Neuronal stem cell (in vitro differentiated cells): ENCODE data around the gene ZNF883.

Experiments
- DNase-seq: peaks from one replicate; pipeline ENCODE4 v3.0.0-alpha.2; 2013; ENCODE audit warnings: low spot score
- H2AFZ ChIP-seq: one replicate; pipeline ENCODE4 v1.6.1; 2013; ENCODE audit warnings: mild to moderate bottlenecking, low read length, inconsistent platforms
- H2AK5ac ChIP-seq: 2 replicates; pipeline ENCODE4 v1.6.1; 2013; ENCODE audit warnings: low read depth, mild to moderate bottlenecking, inconsistent platforms, low read length, moderate library complexity, mixed read lengths
- H2BK120ac ChIP-seq: 2 replicates; pipeline ENCODE4 v1.6.1; 2013; ENCODE audit warnings: low read depth, mild to moderate bottlenecking, inconsistent platforms, low read length, moderate library complexity, mixed read lengths
- H2BK12ac ChIP-seq: one replicate; pipeline ENCODE4 v1.6.1; 2013; ENCODE audit warnings: low read length, inconsistent platforms
- H2BK15ac ChIP-seq: 2 replicates; pipeline ENCODE4 v1.6.1; 2013; ENCODE audit warnings: mild to moderate bottlenecking, low read length, inconsistent platforms, mixed read lengths
- H2BK5ac ChIP-seq: one replicate; pipeline ENCODE4 v1.6.1; 2013; ENCODE audit warnings: inconsistent platforms, mild to moderate bottlenecking, low read length, moderate library complexity
- H3K14ac ChIP-seq: one replicate; pipeline ENCODE4 v1.6.1; 2013; ENCODE audit warnings: low read length, inconsistent platforms
- H3K18ac ChIP-seq: 2 replicates; pipeline ENCODE4 v1.6.1; 2013; ENCODE audit warnings: low read length, inconsistent platforms
- H3K23ac ChIP-seq: 2 replicates; pipeline ENCODE4 v1.6.1; 2013; ENCODE audit warnings: low read depth, mild to moderate bottlenecking, mixed read lengths, low read length, inconsistent platforms; ENCODE audit not compliant: poor library complexity
- H3K27ac ChIP-seq: replicated peaks from 3 replicates; pipeline ENCODE4 v1.5.1; 2013; ENCODE audit warnings: low read length, inconsistent platforms
- H3K27me3 ChIP-seq, 3 experiments: 2 replicates each; pipeline ENCODE4 v1.6.1; 2013; ENCODE audit warnings: low read length in 3 of 3, mild to moderate bottlenecking in 2 of 3, inconsistent platforms in 1 of 3, low read depth in 1 of 3, mixed read lengths in 1 of 3, moderate library complexity in 1 of 3; ENCODE audit not compliant: control insufficient read depth in 3 of 3, insufficient read depth in 3 of 3
- H3K36me3 ChIP-seq, 2 donors: replicated peaks in 1 of 2; 2 replicates each; pipeline ENCODE4 v1.6.1; 2013; ENCODE audit warnings: low read length in 2 of 2; ENCODE audit not compliant: control insufficient read depth in 2 of 2, insufficient read depth in 2 of 2
- H3K4ac ChIP-seq: 2 replicates; pipeline ENCODE4 v1.6.1; 2013; ENCODE audit warnings: inconsistent platforms, mild to moderate bottlenecking, low read length, moderate library complexity
- H3K4me1 ChIP-seq, 2 donors: 1 replicate in 1 of 2; 2 replicates in 1 of 2; pipeline ENCODE4 v1.6.1; 2013; ENCODE audit warnings: low read length in 2 of 2, low read depth in 1 of 2; ENCODE audit not compliant: control insufficient read depth in 2 of 2, insufficient read depth in 1 of 2
- H3K4me2 ChIP-seq: one replicate; pipeline ENCODE4 v1.6.1; 2013; ENCODE audit warnings: mild to moderate bottlenecking, low read length, inconsistent platforms; ENCODE audit not compliant: insufficient read depth, poor library complexity, severe bottlenecking
- H3K4me3 ChIP-seq, 2 donors: 2 replicates each; pipeline ENCODE4 v1.5.1; 2013; ENCODE audit warnings: low read length in 2 of 2, mild to moderate bottlenecking in 2 of 2, inconsistent platforms in 1 of 2, moderate library complexity in 1 of 2
- H3K79me1 ChIP-seq: one replicate; pipeline ENCODE4 v1.6.1; 2013; ENCODE audit warnings: low read depth, mild to moderate bottlenecking, inconsistent platforms, low read length, moderate library complexity
- H3K9ac ChIP-seq: one replicate; pipeline ENCODE4 v1.6.1; 2013; ENCODE audit warnings: mild to moderate bottlenecking, low read depth, low read length, inconsistent platforms; ENCODE audit not compliant: poor library complexity
- H3K9me3 ChIP-seq, 2 donors: replicated peaks in 1 of 2; 2 replicates each; pipeline versions ENCODE3 to v1.6.1; 2013; ENCODE audit warnings: low read length in 2 of 2, mild to moderate bottlenecking in 2 of 2, inconsistent platforms in 1 of 2, low read depth in 1 of 2, mixed read lengths in 1 of 2, moderate library complexity in 1 of 2; ENCODE audit not compliant: control insufficient read depth in 2 of 2, insufficient read depth in 1 of 2
- H4K8ac ChIP-seq: one replicate; pipeline ENCODE4 v1.6.1; 2013; ENCODE audit warnings: low read depth, mild to moderate bottlenecking, inconsistent platforms, low read length, moderate library complexity
- H4K91ac ChIP-seq: one replicate; pipeline ENCODE4 v1.6.1; 2013; ENCODE audit warnings: low read length, low read depth, mild to moderate bottlenecking, inconsistent platforms; ENCODE audit not compliant: poor library complexity
- WGBS, 2 donors: extraction: QIAGEN DNeasy Blood & Tissue Kit; methylation state at CpG; one replicate each; pipeline ENCODE4 v1.1.7; 2013; ENCODE audit warnings: missing lambda C conversion rate in 2 of 2, mixed read lengths in 1 of 2; ENCODE audit not compliant: insufficient read length in 2 of 2, insufficient replicate concordance in 1 of 2; ENCODE audit errors: extremely low coverage in 2 of 2; 5-methylcytosine and 5-hydroxymethylcytosine counted together

The ZNF883 gene

GRCh38 chr9:113012492-113012891 is 500 bp upstream of the ZNF883 start:
- Histone ChIP-seq H2BK12ac (no peak overlapping the region), H3K9me3 (peaks cover 9 to 35% of the 10 kb centered on the region in 2 donors), H3K27me3 (no peaks in the 10 kb centered on the region), H3K4me2 (no peak overlapping the region), H3K79me1 (no peaks in the 10 kb centered on the region), H2AK5ac (no peak overlapping the region), H3K18ac (no peak overlapping the region), H3K4ac (no peak overlapping the region), H3K4me1 (peaks cover 2 to 4% of the 10 kb centered on the region in 2 donors), H4K91ac (no peak overlapping the region), H4K8ac (no peak overlapping the region), H3K23ac (no peak overlapping the region), H3K14ac (no peak overlapping the region), H2AFZ (peak overlapping the region; percentile 96), H3K9ac (no peak overlapping the region), H3K36me3 (peaks cover 4 to 9% of the 10 kb centered on the region in 2 donors), H2BK15ac (no peak overlapping the region), H3K4me3 (peak overlapping the region in 1 of 2 donors; percentile 60), H2BK120ac (no peak overlapping the region), H3K27ac (no peak overlapping the region), H2BK5ac (no peak overlapping the region)
- no CpG with 5 or more reads among the region's 9 CpGs for WGBS, 2 donors
- DNase-seq, result no peak

DNA sequence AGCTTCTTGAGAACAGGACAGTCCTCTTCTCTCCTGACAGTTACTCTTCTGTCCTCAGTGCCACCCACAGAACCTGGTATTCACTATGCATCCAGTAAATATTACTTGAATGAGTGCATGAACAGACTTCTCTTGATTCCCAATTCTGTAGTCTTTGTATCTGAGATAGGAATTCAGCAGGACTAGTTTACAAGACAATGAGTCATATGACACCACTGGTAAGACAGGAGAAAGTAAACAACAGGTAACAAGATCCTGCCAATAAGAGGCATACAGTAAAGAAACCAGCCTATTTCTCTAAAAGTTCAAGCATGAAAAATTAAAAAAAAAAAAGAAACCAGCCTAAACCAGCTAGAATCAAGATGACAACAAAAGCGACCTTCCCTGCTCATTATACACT is 6.2 kb downstream of the ZNF883 start:
- Histone ChIP-seq H2BK120ac (no peak overlapping the region), H4K91ac (no peak overlapping the region), H3K9ac (no peak overlapping the region), H3K14ac (no peak overlapping the region), H3K27me3 (no peaks in the 10 kb centered on the region), H2BK15ac (no peak overlapping the region), H2AFZ (no peak overlapping the region), H2BK12ac (no peak overlapping the region), H3K36me3 (peaks cover 9 to 14% of the 10 kb centered on the region in 2 donors), H3K9me3 (peaks cover 17 to 61% of the 10 kb centered on the region in 2 donors), H3K4me1 (no peaks in the 10 kb centered on the region), H4K8ac (no peak overlapping the region), H3K4ac (no peak overlapping the region), H3K4me3 (no peak overlapping the region), H2BK5ac (no peak overlapping the region), H3K18ac (no peak overlapping the region), H3K79me1 (no peaks in the 10 kb centered on the region), H3K27ac (no peak overlapping the region), H3K23ac (no peak overlapping the region), H3K4me2 (no peak overlapping the region), H2AK5ac (no peak overlapping the region)
- no CpG with 5 or more reads among the region's 1 CpG for WGBS, 2 donors
- DNase-seq, result no peak

GRCh38 chr9:112997236-112997941 is 14.6 kb downstream of the ZNF883 start:
- Histone ChIP-seq H3K4ac (no peak overlapping the region), H3K9ac (no peak overlapping the region), H4K8ac (no peak overlapping the region), H2BK12ac (no peak overlapping the region), H3K4me1 (no peaks in the 10 kb centered on the region), H3K79me1 (no peaks in the 10 kb centered on the region), H3K23ac (no peak overlapping the region), H3K36me3 (peaks cover 12 to 30% of the 10 kb centered on the region in 2 donors), H3K27me3 (no peaks in the 10 kb centered on the region), H2BK15ac (no peak overlapping the region), H3K27ac (no peak overlapping the region), H3K9me3 (peaks cover 42 to 86% of the 10 kb centered on the region in 2 donors), H3K4me3 (no peak overlapping the region), H4K91ac (no peak overlapping the region), H2AK5ac (no peak overlapping the region), H3K18ac (no peak overlapping the region), H2BK5ac (no peak overlapping the region), H3K14ac (no peak overlapping the region), H2AFZ (no peak overlapping the region), H2BK120ac (no peak overlapping the region), H3K4me2 (no peak overlapping the region)
- WGBS, 2 donors, result no CpG with 5 or more reads among the region's 8 CpGs
- no peak for DNase-seq

DNA sequence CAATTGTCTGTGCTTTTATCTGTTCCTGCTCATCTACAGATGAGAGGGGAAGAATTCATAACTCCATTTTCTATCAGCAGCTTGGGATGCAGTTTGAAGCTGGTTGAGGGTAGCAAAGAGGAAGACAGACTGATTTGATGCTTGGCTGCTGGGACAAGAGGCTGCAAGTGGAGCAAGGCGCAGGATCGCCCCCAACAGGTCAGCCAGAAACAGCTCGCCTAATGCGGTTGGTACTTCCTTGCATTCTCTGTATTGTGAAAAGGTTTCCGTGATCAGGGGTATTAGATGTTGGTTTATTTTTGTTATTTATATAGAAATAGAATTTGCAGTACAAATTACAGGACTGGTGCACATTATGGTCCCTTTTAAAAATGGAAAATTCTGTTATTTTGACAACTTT is 40.6 kb downstream of the ZNF883 start:
- Histone ChIP-seq H3K27ac (no peak overlapping the region), H2AFZ (no peak overlapping the region), H3K14ac (no peak overlapping the region), H3K9me3 (peaks cover 0 to 3% of the 10 kb centered on the region in 2 donors), H3K36me3 (no peaks in the 10 kb centered on the region), H3K4me3 (no peak overlapping the region), H3K9ac (no peak overlapping the region), H4K91ac (no peak overlapping the region), H2BK120ac (no peak overlapping the region), H4K8ac (no peak overlapping the region), H2AK5ac (no peak overlapping the region), H3K4me1 (no peaks in the 10 kb centered on the region), H2BK5ac (no peak overlapping the region), H2BK15ac (no peak overlapping the region), H3K4ac (no peak overlapping the region), H3K27me3 (no peaks in the 10 kb centered on the region), H3K79me1 (no peaks in the 10 kb centered on the region), H3K4me2 (no peak overlapping the region), H3K18ac (no peak overlapping the region), H2BK12ac (no peak overlapping the region), H3K23ac (no peak overlapping the region)
- no CpG with 5 or more reads among the region's 5 CpGs for WGBS, 2 donors
- DNase-seq, result no peak
